HEK293T (cell line): Measurements from ENCODE around the gene HOMER3.

Experiments used
- CTCF ChIA-PET: fragments of 350-600 bp; formaldehyde crosslinking; extraction: SDS; loops from one replicate; lab custom pipeline; 2021; ENCODE audit warnings: antibody characterized with exemption, inconsistent platforms; lab: Yijun Ruan, JAX
- POLR2A ChIA-PET: fragments of 350-600 bp; formaldehyde crosslinking; extraction: SDS; loops from one replicate; lab custom pipeline; 2020; ENCODE audit warnings: antibody characterized with exemption, inconsistent platforms; lab: Yijun Ruan, JAX
- DNase-seq: peaks from one replicate; pipeline ENCODE4 v3.0.0; 2012; ENCODE audit warnings: mixed read lengths; ENCODE audit errors: extremely low spot score
- ARNT ChIP-seq: fragments of 450-650 bp; IDR thresholded peaks from 2 replicates; pipeline ENCODE4 v1.6.1; 2017; ENCODE audit warnings: mild to moderate bottlenecking
- BHLHE40 ChIP-seq: fragments of 450-650 bp; IDR thresholded peaks from 2 replicates; pipeline ENCODE4 v1.6.1; 2016; ENCODE audit warnings: mild to moderate bottlenecking, moderate library complexity, borderline replicate concordance
- CTBP1 ChIP-seq: fragments of 450-650 bp; IDR thresholded peaks from 2 replicates; pipeline ENCODE4 v1.6.1; 2016; ENCODE audit warnings: borderline replicate concordance
- ELF4 ChIP-seq: fragments of 450-650 bp; IDR thresholded peaks from 2 replicates; pipeline ENCODE4 v1.6.1; 2017; ENCODE audit warnings: antibody characterized with exemption
- FOXA1 ChIP-seq: fragments of 450-650 bp; IDR thresholded peaks from 2 replicates; pipeline ENCODE4 v1.6.1; 2016; ENCODE audit warnings: mild to moderate bottlenecking
- FOXK2 ChIP-seq: fragments of 450-650 bp; IDR thresholded peaks from 2 replicates; pipeline ENCODE4 v1.6.1; 2016; ENCODE audit warnings: mild to moderate bottlenecking
- FOXM1 ChIP-seq: fragments of 450-650 bp; IDR thresholded peaks from 2 replicates; pipeline ENCODE4 v1.6.1; 2017; ENCODE audit warnings: mild to moderate bottlenecking, borderline replicate concordance
- HDGF ChIP-seq: fragments of 450-650 bp; IDR thresholded peaks from 2 replicates; pipeline ENCODE4 v1.6.1; 2017; ENCODE audit warnings: antibody characterized with exemption, borderline replicate concordance
- L3MBTL2 ChIP-seq: fragments of 450-650 bp; conservative IDR thresholded peaks from 2 replicates; pipeline ENCODE4 v1.6.1; 2016; ENCODE audit warnings: mild to moderate bottlenecking
- LEF1 ChIP-seq: fragments of 450-650 bp; IDR thresholded peaks from 2 replicates; pipeline ENCODE4 v1.6.1; 2017; ENCODE audit warnings: mild to moderate bottlenecking, borderline replicate concordance
- NFRKB ChIP-seq: fragments of 450-650 bp; IDR thresholded peaks from 2 replicates; pipeline ENCODE4 v1.6.1; 2016; ENCODE audit warnings: mild to moderate bottlenecking, moderate library complexity
- SP1 ChIP-seq: fragments of 450-650 bp; IDR thresholded peaks from 2 replicates; pipeline ENCODE4 v1.6.1; 2017
- SUZ12 ChIP-seq: fragments of 450-650 bp; IDR thresholded peaks from 2 replicates; pipeline ENCODE4 v1.6.1; 2016; ENCODE audit warnings: mild to moderate bottlenecking
- TARDBP ChIP-seq: fragments of 450-650 bp; IDR thresholded peaks from 2 replicates; pipeline ENCODE4 v1.6.1; 2016
- ZNF384 ChIP-seq: fragments of 450-650 bp; IDR thresholded peaks from 2 replicates; pipeline ENCODE4 v1.6.1; 2016
- TF ChIP-seq, protein P1 (sequence below): fragments of 450-650 bp; IDR thresholded peaks from 2 replicates; pipeline ENCODE4 v1.6.1; 2016

Gene HOMER3

DNA sequence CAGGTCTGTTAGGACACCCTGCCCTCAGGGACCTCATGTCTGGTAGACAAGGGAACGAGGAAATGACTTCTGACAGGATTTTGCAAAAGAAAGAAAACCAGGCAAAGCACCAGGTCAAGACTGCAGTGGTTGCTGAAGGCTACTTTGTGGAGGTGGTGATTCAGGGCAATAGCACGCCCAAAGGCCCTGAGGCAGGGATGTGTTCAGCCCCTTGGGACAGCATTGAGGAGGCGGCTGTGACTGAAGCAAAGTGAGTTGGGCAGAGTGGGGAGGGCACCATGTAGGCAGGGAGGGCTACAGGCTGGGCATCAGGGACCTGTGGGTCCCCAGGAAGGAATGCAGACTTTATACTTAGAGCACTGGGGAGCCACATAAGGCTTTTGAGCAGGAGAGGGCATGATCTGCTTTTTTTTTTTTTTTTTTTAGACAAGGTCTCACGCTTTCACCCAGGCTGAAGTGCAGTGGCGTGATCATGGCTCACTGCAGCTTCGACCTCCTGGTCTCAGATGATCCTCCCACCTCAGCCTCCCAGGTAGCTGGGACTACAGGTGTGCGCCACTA lies 10.8 kb upstream of the HOMER3 start:
- CTCF ChIA-PET, result no interaction called here
- POLR2A ChIA-PET, result no interaction called here
- no peak for DNase-seq
- TF ChIP-seq FOXA1 (no peak), ZNF384 (0 out of 2 replicates have a peak, but pooled peaks have one; percentile 19)

DNA sequence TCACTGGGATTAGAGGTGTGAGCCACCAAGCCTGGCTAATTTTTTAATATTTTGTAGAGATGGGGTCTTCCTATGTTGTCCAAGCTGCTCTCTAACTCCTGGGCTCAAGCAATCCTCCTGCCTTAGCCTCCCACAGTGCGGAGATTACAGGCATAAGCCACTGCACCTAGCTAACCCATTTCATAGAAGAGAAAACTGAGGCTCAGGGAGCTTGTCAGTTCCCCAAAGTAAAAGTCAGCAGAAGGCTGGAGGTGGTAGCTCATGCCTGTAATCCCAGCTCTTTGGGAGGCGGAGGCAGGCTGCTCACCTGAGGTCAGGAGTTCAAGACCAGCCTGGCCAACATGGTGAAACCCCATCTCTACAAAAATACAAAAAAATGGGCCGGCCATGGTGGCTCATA lies 8.8 kb upstream of the HOMER3 start:
- CTCF ChIA-PET, result interaction anchor here (0.6 to 1.1 kb wide), 2 partner anchors 37 to 319 kb away, joined by 4 read pairs; no protein-coding TSS in a partner anchor
- POLR2A ChIA-PET, result no interaction called here
- no peak for DNase-seq
- TF ChIP-seq FOXK2 (no peak), HDGF (no peak), BHLHE40 (no peak), TARDBP (no peak), LEF1 (no peak), L3MBTL2 (no peak), FOXA1 (no peak), SUZ12 (no peak), CTBP1 (no peak), ZNF384 (no peak), ELF4 (no peak), FOXM1 (no peak), NFRKB (no peak)
- TF ChIP-seq, protein P1, sequence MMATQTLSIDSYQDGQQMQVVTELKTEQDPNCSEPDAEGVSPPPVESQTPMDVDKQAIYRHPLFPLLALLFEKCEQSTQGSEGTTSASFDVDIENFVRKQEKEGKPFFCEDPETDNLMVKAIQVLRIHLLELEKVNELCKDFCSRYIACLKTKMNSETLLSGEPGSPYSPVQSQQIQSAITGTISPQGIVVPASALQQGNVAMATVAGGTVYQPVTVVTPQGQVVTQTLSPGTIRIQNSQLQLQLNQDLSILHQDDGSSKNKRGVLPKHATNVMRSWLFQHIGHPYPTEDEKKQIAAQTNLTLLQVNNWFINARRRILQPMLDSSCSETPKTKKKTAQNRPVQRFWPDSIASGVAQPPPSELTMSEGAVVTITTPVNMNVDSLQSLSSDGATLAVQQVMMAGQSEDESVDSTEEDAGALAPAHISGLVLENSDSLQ, result no peak

DNA sequence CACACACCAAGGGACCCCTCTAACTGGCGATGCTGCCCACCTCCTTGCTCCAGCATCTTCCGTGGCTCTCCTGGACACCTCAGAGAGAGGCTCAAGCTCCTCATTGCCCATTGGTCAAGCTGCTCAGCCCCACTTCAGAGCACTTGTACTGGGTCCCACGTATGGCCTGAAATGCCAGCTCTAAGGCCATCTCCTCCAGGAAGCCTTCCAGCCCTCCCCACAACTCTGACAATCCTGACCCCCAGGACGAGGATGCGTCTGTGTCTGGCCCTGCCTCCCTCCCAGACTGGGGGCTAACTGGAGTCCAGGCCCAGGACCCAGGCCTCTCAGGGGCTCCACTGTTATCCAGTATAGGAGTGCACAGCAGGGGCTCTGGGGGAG lies 7.9 kb upstream of the HOMER3 start:
- CTCF ChIA-PET, result interaction anchor here (0.6 to 1.1 kb wide), 2 partner anchors 38 to 318 kb away, joined by 4 read pairs; no protein-coding TSS in a partner anchor
- DNase-seq, result no peak
- POLR2A ChIA-PET, result no interaction called here
- TF ChIP-seq ELF4 (no peak), SUZ12 (no peak), LEF1 (no peak), SP1 (no peak), CTBP1 (no peak), FOXK2 (no peak), ZNF384 (no peak), FOXM1 (no peak), TARDBP (no peak), HDGF (no peak), ARNT (no peak), FOXA1 (no peak), BHLHE40 (no peak), NFRKB (no peak), L3MBTL2 (no peak)
- TF ChIP-seq, protein P1, result no peak

DNA sequence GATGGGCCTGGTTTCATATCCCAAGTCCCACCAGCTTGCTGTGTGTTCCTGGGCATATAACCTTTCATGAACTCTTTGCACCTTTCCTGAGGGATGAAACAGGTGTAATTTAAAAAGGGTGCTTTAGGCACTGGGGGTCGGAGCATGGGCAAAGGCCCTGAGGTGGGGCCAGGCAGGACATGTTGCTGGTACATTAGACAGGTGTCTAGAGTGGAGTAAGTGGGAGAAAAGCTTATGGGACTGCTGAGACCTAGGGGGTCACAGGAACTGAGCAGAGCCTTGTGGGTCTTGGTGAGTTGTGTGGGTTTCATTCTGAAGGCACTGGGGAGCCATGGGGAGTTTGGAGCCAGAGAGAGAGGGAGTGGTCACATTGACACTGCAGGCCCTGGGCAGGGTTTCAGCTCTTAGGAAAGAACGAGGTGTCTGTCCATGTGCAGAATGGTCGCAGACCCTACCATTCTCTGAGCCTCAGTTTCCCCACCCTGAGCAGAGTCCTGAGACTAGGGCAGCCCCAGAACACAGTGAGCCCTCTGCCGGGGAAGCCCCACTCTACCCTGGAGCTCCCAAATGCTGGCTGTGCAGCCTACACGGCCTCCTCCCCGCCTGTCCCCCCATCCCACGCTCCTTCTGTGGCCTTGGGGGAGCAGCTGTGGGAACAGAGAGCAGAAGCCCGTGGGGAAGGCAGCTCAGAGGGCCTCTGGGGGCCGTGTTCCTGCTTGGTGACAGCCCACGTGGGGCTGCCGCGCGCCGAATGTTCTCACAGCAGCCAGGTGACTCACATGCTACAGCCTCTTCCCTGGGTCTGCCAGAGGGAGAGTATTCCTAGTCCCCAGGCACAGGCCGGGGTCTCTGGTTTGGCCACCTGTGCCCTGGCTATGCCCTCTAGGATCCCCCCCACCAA lies 7.3 kb upstream of the HOMER3 start:
- POLR2A ChIA-PET, result no interaction called here
- CTCF ChIA-PET, result interaction anchor here (0.6 to 0.7 kb wide), 2 partner anchors 10 to 22 kb away, joined by 3 read pairs; no protein-coding TSS in a partner anchor
- DNase-seq, result no peak
- TF ChIP-seq ARNT, result no peak
- no peak for TF ChIP-seq ELF4
- TF ChIP-seq L3MBTL2, result no peak
- no peak for TF ChIP-seq LEF1
- no peak for TF ChIP-seq FOXM1
- TF ChIP-seq SUZ12, result no peak

DNA sequence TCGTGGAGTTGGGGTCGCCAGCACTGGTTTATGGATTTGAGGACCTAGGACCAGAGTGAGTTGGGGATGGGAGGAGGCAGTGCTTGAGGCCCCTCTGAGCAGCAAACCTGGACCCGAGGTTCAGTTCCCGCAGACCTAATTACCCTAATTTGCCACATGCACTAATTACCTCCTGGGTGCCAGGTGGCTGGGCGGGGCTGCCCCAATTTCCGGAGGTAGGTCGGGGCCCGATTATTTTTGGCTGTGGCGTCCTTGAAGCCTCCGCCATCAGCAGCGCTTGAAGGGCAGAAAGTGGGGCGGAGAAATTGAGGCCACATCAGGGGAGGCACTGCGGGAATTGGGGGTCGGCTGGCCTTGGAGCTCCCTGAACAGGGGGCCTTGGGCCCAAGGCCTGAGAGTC lies 5.9 kb upstream of the HOMER3 start:
- CTCF ChIA-PET, result interaction anchor here (0.6 kb wide), 1 partner anchor 834 kb away, joined by 3 read pairs; no protein-coding TSS in a partner anchor
- no peak for TF ChIP-seq FOXA1
- no peak for DNase-seq

DNA sequence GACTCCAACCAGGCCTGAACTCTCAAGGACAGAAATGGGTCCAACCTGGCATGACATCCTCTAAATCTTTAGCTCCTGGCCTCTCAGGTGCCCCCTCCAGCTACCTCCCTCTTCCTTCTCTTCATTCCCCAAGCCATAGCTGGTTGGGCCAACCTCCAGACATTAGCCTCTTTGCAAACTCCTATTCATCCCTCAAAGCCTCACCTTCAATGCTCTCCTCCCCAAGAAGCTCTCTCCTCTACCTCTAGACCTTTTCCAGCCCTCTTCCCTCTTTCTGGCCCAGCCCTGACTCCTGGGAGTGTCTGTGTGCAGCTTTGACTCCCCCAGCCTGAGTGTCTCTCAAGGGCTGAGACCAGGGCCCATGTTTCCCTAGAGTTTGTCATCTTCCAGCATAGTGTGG lies 5.3 kb upstream of the HOMER3 start:
- ChIA-PET CTCF (no interaction called here), POLR2A (no interaction called here)
- DNase-seq, result no peak
- no peak for TF ChIP-seq CTBP1
- TF ChIP-seq FOXM1, result no peak
- TF ChIP-seq ARNT, result no peak
- no peak for TF ChIP-seq ZNF384
- no peak for TF ChIP-seq L3MBTL2
- no peak for TF ChIP-seq LEF1
- no peak for TF ChIP-seq FOXA1
- TF ChIP-seq SP1, result no peak
- no peak for TF ChIP-seq BHLHE40
- TF ChIP-seq, protein P1, result no peak
- no peak for TF ChIP-seq NFRKB
- no peak for TF ChIP-seq SUZ12
- no peak for TF ChIP-seq HDGF
- no peak for TF ChIP-seq FOXK2
- no peak for TF ChIP-seq TARDBP
- no peak for TF ChIP-seq ELF4

More for the DNA sequence above, 5.9 kb upstream of the HOMER3 start:
- POLR2A ChIA-PET, result no interaction called here
